Stimulated activated CD4-positive, alpha-beta T cell treated with anti-CD3 and anti-CD28 coated beads, Interleukin-12 subunit alpha, Interleukin-12 subunit beta, amount 100 ng/mL, for 24 hours (primary cell): ENCODE data around the gene SETDB1.

ENCODE experiments used
- DNase-seq, 2 experiments: peaks; one replicate each; pipeline ENCODE4 v3.0.0-alpha.2; 2020; ENCODE audit warnings: low read depth in 2 of 2

SETDB1 gene

DNA sequence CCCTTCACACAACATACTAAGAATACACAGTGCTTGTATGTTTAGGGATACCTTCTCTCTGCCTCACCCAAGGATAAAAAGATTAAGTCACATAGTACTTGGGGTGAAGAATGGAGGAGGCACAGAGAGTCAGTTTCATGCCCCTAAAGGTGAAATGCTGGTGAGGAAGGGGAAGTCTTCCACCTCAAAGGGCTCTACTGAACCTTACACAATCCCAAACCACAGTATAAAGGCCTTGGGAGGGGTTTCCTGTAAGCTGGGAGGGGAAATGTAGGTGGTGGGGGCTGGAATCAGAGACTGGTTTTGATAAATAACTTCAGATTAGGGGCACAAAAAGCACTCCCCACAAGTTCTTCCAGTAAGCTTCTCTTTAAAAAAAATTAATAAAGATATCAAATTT, 77.0 kb downstream of the SETDB1 start:
- DNase-seq = no peak

DNA sequence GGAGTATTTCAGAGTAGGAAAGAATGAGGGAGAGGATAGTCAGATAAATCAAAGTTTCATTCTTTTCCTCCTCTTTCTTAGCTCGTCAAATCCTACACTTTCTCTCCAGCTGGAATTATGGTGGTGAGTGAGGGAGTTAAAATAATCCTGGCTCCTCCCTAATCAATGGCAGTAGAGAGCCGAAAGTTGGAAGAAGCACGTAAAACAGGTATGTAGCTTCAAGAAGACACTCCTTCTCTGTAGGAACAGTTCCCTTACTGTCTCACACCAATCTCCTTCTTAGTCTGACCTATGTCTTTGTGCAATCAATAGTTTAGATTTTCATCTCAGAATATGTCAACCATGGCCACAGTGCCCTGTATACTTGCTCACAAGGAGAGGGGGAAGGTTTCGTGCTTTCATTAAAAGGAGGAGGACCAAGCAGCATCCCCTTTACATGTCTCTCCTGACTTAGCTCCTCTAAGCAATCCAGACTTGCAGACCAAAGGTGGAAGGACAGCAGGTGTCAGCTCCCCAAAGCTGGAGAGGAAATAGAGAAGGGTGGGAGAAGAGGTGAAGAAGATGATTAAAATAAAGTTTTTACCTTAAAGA, 79.7 kb downstream of the SETDB1 start:
- no peak for DNase-seq

- DNase-seq = peak in 1 of 2 experiments; percentile 28
Measured at GRCh38 chr1:151006327-151007052, 80.3 kb downstream of the SETDB1 start, which contains the start of gene MINDY1. MINDY1 (minus strand) TSS chr1:151006902; CDS start chr1:151002617, 4,285 bp downstream.

DNA sequence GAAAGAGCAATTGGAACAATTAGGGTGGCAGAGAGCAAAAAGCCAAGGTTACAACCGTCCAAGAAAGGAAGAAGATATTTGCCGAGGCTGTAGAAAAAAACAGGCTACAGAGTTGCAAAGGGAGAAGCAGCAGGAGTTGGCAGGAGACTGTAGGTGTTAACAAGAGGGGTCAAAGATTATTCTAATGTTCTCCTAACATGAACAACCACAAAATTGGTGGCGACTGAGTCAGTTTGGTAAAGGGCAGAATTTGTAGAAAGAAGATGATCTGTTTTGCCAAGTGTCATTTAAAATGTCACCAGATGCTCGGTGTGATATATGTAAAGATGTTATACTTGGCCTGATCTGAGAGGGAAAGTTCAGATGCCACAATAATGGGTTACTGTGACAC, 81.7 kb downstream of the SETDB1 start:
- DNase-seq = no peak

GRCh38 chr1:151008244-151009205, 82.4 kb downstream of the SETDB1 start, which contains the start of gene PRUNE1:
PRUNE1 (plus strand) TSS chr1:151008449; CDS start chr1:151008633, 184 bp downstream.
- DNase-seq = peak; percentile 91 to 96

DNA sequence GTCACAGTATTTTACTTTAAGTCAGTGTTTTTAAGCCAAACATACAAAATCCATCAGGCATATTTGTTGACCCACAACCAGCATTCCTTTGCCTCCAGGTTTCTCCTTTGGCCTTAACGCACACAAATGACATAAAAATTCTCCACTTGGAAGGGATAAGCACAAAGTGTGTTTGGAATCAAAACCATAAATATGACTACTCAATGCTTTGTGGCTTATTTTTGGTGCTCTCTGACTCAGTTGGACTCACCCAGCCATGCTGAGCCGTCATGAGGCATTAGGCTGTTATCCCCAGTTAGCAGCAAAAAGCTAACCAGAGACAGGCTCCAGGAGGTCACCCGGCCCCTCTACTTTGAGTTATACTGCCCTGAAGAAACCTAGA, 83.0 kb downstream of the SETDB1 start:
- no peak for DNase-seq

DNA sequence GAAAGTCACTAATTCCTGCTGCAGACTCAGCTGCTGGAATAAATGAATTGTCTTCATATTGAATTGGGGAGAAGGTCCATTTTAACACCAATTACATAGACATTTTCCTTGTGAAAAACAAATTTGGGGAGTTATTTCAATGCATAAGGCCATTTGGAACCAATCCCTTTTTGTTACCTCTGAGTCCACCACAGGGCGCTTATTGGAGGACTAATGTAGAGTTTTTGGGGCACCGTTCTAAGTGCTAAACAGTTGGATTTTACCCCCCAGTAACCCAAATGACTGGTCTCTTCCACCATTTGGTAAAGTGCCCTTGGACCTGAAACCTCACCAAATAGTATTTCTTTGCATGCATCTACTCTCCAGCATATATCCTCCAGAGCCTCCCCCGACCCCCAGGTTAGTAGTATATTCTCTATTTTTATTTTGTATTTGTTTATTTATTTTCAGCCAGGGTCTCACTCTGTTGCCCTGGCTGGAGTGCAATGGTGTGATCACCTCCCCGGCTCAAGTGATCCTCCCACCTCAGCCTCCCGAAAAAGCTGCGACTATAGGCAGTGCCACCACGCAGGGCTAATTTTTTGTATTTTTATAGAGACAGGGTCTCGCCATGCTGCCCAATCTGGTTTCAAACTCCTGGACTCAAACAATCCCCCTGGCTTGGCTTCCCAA, 83.6 kb downstream of the SETDB1 start:
- DNase-seq = no peak

GRCh38 chr1:151010346-151010726, 84.2 kb downstream of the SETDB1 start:
- no peak for DNase-seq

DNA sequence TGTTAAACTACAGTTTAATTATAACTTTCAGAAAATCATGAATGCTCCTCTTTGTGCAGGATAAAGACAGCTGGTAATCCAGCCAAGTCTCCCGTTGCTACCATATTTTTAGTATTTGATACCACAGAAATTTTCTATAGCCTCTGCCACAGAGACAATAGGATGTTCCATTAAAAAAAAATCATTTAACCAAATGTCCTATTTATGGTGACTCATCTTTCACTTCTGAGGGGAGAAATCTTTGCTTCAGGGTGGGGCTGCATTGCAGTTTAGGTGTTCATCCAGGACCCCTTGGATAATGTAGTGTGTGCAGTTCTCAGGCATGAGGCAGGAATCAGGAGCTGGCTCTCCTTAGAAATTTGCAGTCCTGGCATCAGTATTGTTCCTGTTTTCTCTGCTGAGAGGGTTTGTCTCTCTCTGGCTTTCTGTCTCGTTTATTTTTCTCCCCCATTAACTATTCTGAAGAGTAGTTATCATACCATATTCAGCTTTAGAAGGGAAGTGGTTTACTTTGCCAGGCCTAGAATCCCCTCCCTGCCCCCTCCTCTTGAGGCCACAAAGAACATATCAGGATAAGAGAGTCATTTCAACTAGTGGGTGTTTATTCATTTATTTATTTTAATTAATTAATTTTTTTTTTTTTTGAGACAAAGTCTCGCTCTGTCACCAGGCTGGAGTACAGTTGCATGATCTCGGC, 85.1 kb downstream of the SETDB1 start:
- no peak for DNase-seq

GRCh38 chr1:151012684-151013471, 86.7 kb downstream of the SETDB1 start:
- no peak for DNase-seq

DNA sequence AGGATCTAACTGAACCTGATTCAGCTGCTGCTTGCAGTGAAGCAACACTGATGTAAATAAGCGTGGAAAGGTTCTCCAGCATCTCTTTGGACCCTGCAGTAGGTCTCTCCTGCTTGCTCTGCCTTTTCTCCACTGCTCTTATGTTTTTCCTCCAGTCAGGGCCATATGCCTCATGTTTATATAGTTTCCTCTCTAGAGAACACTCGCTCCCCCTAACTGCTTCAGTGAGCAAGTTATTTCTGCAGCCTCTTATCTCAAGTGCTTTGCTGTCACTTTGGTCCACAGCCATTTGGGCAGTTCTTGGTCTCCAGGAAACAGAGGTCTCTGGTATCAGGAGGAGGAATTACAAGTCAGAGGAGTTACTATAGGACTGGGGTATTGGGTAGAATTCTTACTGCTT, 87.4 kb downstream of the SETDB1 start:
- no peak for DNase-seq
